Neuronal stem cell (in vitro differentiated cells): ENCODE data around the gene FAM110D.

Experiments used
- DNase-seq: peaks from one replicate; pipeline ENCODE4 v3.0.0-alpha.2; 2013; ENCODE audit warnings: low spot score
- H2AFZ ChIP-seq: one replicate; pipeline ENCODE4 v1.6.1; 2013; ENCODE audit warnings: mild to moderate bottlenecking, low read length, inconsistent platforms
- H2AK5ac ChIP-seq: 2 replicates; pipeline ENCODE4 v1.6.1; 2013; ENCODE audit warnings: low read depth, mild to moderate bottlenecking, inconsistent platforms, low read length, moderate library complexity, mixed read lengths
- H2BK120ac ChIP-seq: 2 replicates; pipeline ENCODE4 v1.6.1; 2013; ENCODE audit warnings: low read depth, mild to moderate bottlenecking, inconsistent platforms, low read length, moderate library complexity, mixed read lengths
- H2BK12ac ChIP-seq: one replicate; pipeline ENCODE4 v1.6.1; 2013; ENCODE audit warnings: low read length, inconsistent platforms
- H2BK15ac ChIP-seq: 2 replicates; pipeline ENCODE4 v1.6.1; 2013; ENCODE audit warnings: mild to moderate bottlenecking, low read length, inconsistent platforms, mixed read lengths
- H2BK5ac ChIP-seq: one replicate; pipeline ENCODE4 v1.6.1; 2013; ENCODE audit warnings: inconsistent platforms, mild to moderate bottlenecking, low read length, moderate library complexity
- H3K14ac ChIP-seq: one replicate; pipeline ENCODE4 v1.6.1; 2013; ENCODE audit warnings: low read length, inconsistent platforms
- H3K18ac ChIP-seq: 2 replicates; pipeline ENCODE4 v1.6.1; 2013; ENCODE audit warnings: low read length, inconsistent platforms
- H3K23ac ChIP-seq: 2 replicates; pipeline ENCODE4 v1.6.1; 2013; ENCODE audit warnings: low read depth, mild to moderate bottlenecking, mixed read lengths, low read length, inconsistent platforms; ENCODE audit not compliant: poor library complexity
- H3K27ac ChIP-seq: replicated peaks from 3 replicates; pipeline ENCODE4 v1.5.1; 2013; ENCODE audit warnings: low read length, inconsistent platforms
- H3K27me3 ChIP-seq, 3 experiments: 2 replicates each; pipeline ENCODE4 v1.6.1; 2013; ENCODE audit warnings: low read length in 3 of 3, mild to moderate bottlenecking in 2 of 3, inconsistent platforms in 1 of 3, low read depth in 1 of 3, mixed read lengths in 1 of 3, moderate library complexity in 1 of 3; ENCODE audit not compliant: control insufficient read depth in 3 of 3, insufficient read depth in 3 of 3
- H3K36me3 ChIP-seq, 2 donors: replicated peaks in 1 of 2; 2 replicates each; pipeline ENCODE4 v1.6.1; 2013; ENCODE audit warnings: low read length in 2 of 2; ENCODE audit not compliant: control insufficient read depth in 2 of 2, insufficient read depth in 2 of 2
- H3K4ac ChIP-seq: 2 replicates; pipeline ENCODE4 v1.6.1; 2013; ENCODE audit warnings: inconsistent platforms, mild to moderate bottlenecking, low read length, moderate library complexity
- H3K4me1 ChIP-seq, 2 donors: 1 replicate in 1 of 2; 2 replicates in 1 of 2; pipeline ENCODE4 v1.6.1; 2013; ENCODE audit warnings: low read length in 2 of 2, low read depth in 1 of 2; ENCODE audit not compliant: control insufficient read depth in 2 of 2, insufficient read depth in 1 of 2
- H3K4me2 ChIP-seq: one replicate; pipeline ENCODE4 v1.6.1; 2013; ENCODE audit warnings: mild to moderate bottlenecking, low read length, inconsistent platforms; ENCODE audit not compliant: insufficient read depth, poor library complexity, severe bottlenecking
- H3K4me3 ChIP-seq, 2 donors: 2 replicates each; pipeline ENCODE4 v1.5.1; 2013; ENCODE audit warnings: low read length in 2 of 2, mild to moderate bottlenecking in 2 of 2, inconsistent platforms in 1 of 2, moderate library complexity in 1 of 2
- H3K79me1 ChIP-seq: one replicate; pipeline ENCODE4 v1.6.1; 2013; ENCODE audit warnings: low read depth, mild to moderate bottlenecking, inconsistent platforms, low read length, moderate library complexity
- H3K9ac ChIP-seq: one replicate; pipeline ENCODE4 v1.6.1; 2013; ENCODE audit warnings: mild to moderate bottlenecking, low read depth, low read length, inconsistent platforms; ENCODE audit not compliant: poor library complexity
- H3K9me3 ChIP-seq, 2 donors: replicated peaks in 1 of 2; 2 replicates each; pipeline versions ENCODE3 to v1.6.1; 2013; ENCODE audit warnings: low read length in 2 of 2, mild to moderate bottlenecking in 2 of 2, inconsistent platforms in 1 of 2, low read depth in 1 of 2, mixed read lengths in 1 of 2, moderate library complexity in 1 of 2; ENCODE audit not compliant: control insufficient read depth in 2 of 2, insufficient read depth in 1 of 2
- H4K8ac ChIP-seq: one replicate; pipeline ENCODE4 v1.6.1; 2013; ENCODE audit warnings: low read depth, mild to moderate bottlenecking, inconsistent platforms, low read length, moderate library complexity
- H4K91ac ChIP-seq: one replicate; pipeline ENCODE4 v1.6.1; 2013; ENCODE audit warnings: low read length, low read depth, mild to moderate bottlenecking, inconsistent platforms; ENCODE audit not compliant: poor library complexity
- WGBS, 2 donors: extraction: QIAGEN DNeasy Blood & Tissue Kit; methylation state at CpG; one replicate each; pipeline ENCODE4 v1.1.7; 2013; ENCODE audit warnings: missing lambda C conversion rate in 2 of 2, mixed read lengths in 1 of 2; ENCODE audit not compliant: insufficient read length in 2 of 2, insufficient replicate concordance in 1 of 2; ENCODE audit errors: extremely low coverage in 2 of 2; 5-methylcytosine and 5-hydroxymethylcytosine counted together

FAM110D gene

DNA sequence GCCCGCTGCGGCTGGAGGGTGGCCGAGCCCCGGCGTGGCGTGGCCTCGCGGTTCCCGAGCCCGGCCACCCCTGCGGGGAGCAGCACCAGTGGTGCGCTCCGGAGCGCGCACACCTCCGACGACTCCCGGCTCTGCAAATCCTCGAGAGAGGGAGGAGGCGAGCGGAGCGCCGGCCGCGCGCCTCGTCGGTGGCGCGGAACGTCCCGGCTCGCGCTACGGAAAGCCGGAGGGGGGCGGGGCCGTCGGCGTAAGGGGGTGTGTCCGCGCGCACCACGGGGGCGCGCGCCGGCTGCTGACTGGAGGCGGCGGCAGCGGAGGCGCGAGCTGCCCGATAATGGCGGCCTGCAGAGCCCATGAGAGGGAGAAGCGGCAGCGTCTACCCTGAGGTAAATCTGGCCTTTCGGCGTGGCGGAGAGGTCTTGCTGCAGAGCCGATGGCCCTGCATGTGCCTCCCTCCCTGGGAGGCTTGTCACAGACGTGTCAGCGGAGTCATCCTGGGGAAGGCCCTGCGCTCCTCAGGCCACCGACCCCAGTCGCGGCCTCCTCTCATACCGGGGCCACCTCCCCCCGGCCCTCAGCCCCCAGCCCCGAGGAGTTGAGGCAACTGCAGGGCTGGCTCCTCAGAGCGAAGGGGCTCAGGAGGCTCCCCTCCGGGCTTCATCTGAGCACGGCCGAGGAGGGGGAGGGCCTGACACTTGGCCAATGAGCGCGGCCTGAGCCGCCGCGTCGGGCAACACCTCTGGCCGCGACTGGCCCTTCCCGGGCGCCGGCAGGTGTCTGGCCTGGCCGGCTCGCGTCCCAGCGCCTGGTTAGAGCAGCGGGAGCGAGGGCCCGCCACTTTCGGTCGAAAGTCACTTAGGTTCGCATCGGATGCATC, 47.1 kb upstream of the FAM110D start, which contains the start of gene PDIK1L:
Gene PDIK1L, plus strand, starts transcription at position 295 of the 877 bp plus-strand sequence. CDS start 2,485 bp downstream, outside the sequence.
- peak within 1 kb of the TSS; percentile 47 for H2BK120ac ChIP-seq
- peak within 1 kb of the TSS; percentile 99 for H2BK5ac ChIP-seq
- H3K23ac ChIP-seq: peak within 1 kb of the TSS; percentile 95
- peak within 1 kb of the TSS; percentile 99 for H3K9ac ChIP-seq
- H3K4me1 ChIP-seq: peaks cover 6 to 10% of the 10 kb centered on the region in 2 donors
- H3K4ac ChIP-seq: no peak within 1 kb of the TSS
- peak within 1 kb of the TSS; percentile 97 for H3K4me2 ChIP-seq
- H3K27me3 ChIP-seq: no peaks in the 10 kb centered on the region
- peak within 1 kb of the TSS; percentile 98 for H2AFZ ChIP-seq
- peak within 1 kb of the TSS; percentile 75 for H2BK12ac ChIP-seq
- peak within 1 kb of the TSS; percentile 89 for H3K14ac ChIP-seq
- H3K9me3 ChIP-seq: no peaks in the 10 kb centered on the region
- H3K36me3 ChIP-seq: peaks cover 7 to 31% of the 10 kb centered on the region in 2 donors
- H3K27ac ChIP-seq: peak within 1 kb of the TSS; percentile 95
- H4K91ac ChIP-seq: peak within 1 kb of the TSS; percentile 92
- H2BK15ac ChIP-seq: peak within 1 kb of the TSS; percentile 99
- peak within 1 kb of the TSS; percentile 95 for H2AK5ac ChIP-seq
- H3K4me3 ChIP-seq: peak within 1 kb of the TSS; percentile 92 to 99
- H4K8ac ChIP-seq: peak within 1 kb of the TSS; percentile 86
- peak; percentile 96 for DNase-seq
- peak within 1 kb of the TSS; percentile 100 for H3K18ac ChIP-seq
- H3K79me1 ChIP-seq: peaks cover 3% of the 10 kb centered on the region
- no CpG with 5 or more reads among the region's 96 CpGs for WGBS, 2 donors

DNA sequence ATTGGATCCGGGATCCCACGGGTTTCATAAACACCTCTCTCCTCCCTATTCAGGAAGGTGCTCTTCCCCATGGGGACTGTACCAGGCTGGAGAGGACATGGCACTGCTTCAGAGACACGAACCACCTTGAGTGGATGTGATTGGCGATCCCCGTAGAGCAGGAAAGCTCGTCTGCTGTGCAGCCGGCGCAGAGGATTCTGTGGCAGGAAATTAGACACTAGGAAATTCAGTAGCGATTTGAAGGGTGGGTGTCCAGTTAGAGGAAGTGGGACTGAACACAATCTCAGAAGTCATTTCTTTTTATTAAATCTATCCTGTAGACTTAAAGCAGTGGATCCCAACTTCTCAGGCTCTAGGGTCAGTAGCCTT, 46.5 kb upstream of the FAM110D start:
- Histone ChIP-seq H2AK5ac (no peak overlapping the region), H4K91ac (no peak overlapping the region), H2BK120ac (peak overlapping the region; percentile 16), H3K9me3 (no peaks in the 10 kb centered on the region), H3K9ac (peak overlapping the region; percentile 99), H3K4me2 (peak overlapping the region; percentile 97), H3K79me1 (peaks cover 3% of the 10 kb centered on the region), H3K27ac (peak overlapping the region; percentile 91), H3K14ac (no peak overlapping the region), H2BK5ac (peak overlapping the region; percentile 99), H3K36me3 (peaks cover 7 to 36% of the 10 kb centered on the region in 2 donors), H3K18ac (peak overlapping the region; percentile 100), H3K23ac (peak overlapping the region; percentile 95), H2BK15ac (no peak overlapping the region), H2AFZ (peak overlapping the region; percentile 98), H3K4ac (no peak overlapping the region), H4K8ac (no peak overlapping the region), H2BK12ac (no peak overlapping the region), H3K4me1 (peaks cover 6 to 10% of the 10 kb centered on the region in 2 donors), H3K4me3 (peak overlapping the region; percentile 92 to 99), H3K27me3 (no peaks in the 10 kb centered on the region)
- no peak for DNase-seq
- WGBS, 2 donors: no CpG with 5 or more reads among the region's 9 CpGs

DNA sequence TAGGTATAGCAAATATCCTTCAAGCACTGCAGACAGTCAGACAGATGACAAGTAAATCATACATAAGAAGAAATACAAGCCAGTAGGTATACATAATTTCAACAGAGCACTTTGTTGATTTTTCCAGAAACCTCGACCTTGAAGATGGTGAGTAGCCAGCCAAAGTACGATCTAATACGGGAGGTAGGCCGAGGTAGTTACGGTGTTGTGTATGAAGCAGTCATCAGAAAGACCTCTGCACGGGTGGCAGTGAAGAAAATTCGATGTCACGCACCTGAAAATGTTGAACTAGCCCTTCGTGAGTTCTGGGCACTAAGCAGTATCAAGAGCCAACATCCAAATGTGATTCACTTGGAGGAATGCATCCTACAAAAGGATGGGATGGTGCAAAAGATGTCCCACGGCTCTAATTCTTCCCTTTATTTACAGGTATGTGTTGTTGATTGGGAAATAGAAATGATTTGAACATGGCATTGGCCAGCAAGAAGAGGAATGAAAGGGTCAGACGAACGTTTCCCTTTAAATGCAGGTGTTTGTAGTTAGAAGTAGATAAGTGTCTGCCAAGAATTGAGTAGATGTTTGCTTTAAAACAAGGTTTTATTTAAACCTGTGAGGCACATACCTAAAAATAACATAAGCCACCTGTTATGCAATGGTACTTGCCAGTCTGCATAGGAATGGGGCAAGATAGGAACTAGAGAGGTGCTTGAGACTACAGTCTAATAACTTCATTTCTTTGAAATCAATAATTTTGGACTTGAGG, 44.5 kb upstream of the FAM110D start:
- H3K36me3 ChIP-seq: peaks cover 10 to 55% of the 10 kb centered on the region in 2 donors
- H2BK15ac ChIP-seq: no peak overlapping the region
- no peak overlapping the region for H4K91ac ChIP-seq
- no peak overlapping the region for H3K4ac ChIP-seq
- H2BK120ac ChIP-seq: no peak overlapping the region
- WGBS, 2 donors: no CpG with 5 or more reads among the region's 12 CpGs
- no peak overlapping the region for H3K18ac ChIP-seq
- H3K4me3 ChIP-seq: no peak overlapping the region
- peaks cover 6 to 10% of the 10 kb centered on the region in 2 donors for H3K4me1 ChIP-seq
- no peaks in the 10 kb centered on the region for H3K27me3 ChIP-seq
- H3K4me2 ChIP-seq: no peak overlapping the region
- H2AK5ac ChIP-seq: no peak overlapping the region
- no peak overlapping the region for H3K14ac ChIP-seq
- no peak overlapping the region for H3K9ac ChIP-seq
- no peak overlapping the region for H3K23ac ChIP-seq
- no peaks in the 10 kb centered on the region for H3K9me3 ChIP-seq
- no peak overlapping the region for H4K8ac ChIP-seq
- peaks cover 3% of the 10 kb centered on the region for H3K79me1 ChIP-seq
- no peak overlapping the region for H2BK5ac ChIP-seq
- no peak overlapping the region for H3K27ac ChIP-seq
- no peak for DNase-seq
- H2AFZ ChIP-seq: no peak overlapping the region
- H2BK12ac ChIP-seq: no peak overlapping the region
